Right lobe of liver (tissue), 4 donors: ENCODE results near the gene METTL5.

Experiments used
- CTCF ChIP-seq, 4 donors: fragments of 200-600 bp in 3 of 4; fragments of 450-650 bp in 1 of 4; IDR thresholded peaks; one replicate each; pipeline versions ENCODE4 v1.5.1 to v1.8.0; 2016 to 2022; ENCODE audit warnings: antibody characterized with exemption in 4 of 4, mild to moderate bottlenecking in 2 of 4
- POLR2A ChIP-seq: fragments of 450-650 bp; IDR thresholded peaks from one replicate; pipeline ENCODE4 v1.6.1; 2017; ENCODE audit warnings: antibody characterized with exemption, mild to moderate bottlenecking
- donor health status: DM: no; HTN: no; CAD: no.
- donor health status: DM: no; HTN: no; CAD: no.
- donor health status: DM: no; HTN: yes; CAD: no.

DNA sequence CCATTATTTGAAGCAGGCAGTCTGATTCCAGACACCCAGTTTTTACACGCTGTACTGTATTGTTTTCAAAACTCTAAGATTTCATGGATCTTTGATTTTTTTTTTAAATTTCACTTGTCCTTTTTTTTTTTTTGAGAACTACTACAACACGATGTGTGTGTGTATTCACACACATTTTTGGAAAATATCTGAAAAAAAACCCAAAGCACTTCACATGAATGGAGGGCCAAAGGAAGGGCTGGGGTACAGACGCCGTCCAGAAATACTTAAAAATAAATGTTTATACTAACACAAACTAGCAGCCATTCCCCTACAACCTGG, 26.3 kb downstream of the METTL5 start:
- no peak for TF ChIP-seq CTCF (IDR thresholded peaks at IDR 0.05)
- TF ChIP-seq POLR2A: no peak
